ENCODE data around the gene GRB7. TPM values are rescaled to one million over a fixed set of nuclear protein-coding genes. Genes with fewer than 3 reads are reported as not detected.

GRB7 gene
- total and polyA plus RNA-seq, 2 donors (not counting 3 experiments of a cell fraction or from before 2014, with no cell fraction given) = 0.04 TPM; not detected in 1

DNA sequence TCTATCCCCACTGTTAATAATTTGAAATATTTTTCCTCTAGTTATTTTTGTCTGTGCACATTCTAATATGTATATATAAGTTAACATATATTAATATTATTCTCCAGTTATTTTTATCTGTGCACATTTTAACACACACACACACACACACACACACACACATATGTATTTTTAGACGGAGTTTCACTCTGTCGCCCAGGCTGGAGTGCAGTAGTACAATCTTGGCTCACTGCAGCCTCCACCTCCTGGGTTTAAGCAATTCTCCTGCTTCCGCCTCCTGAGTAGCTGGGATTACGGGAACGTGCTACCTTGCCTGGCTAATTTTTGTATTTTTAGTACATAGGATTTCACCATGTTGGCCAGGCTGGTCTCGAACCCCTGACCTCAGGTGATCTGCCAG is 20.1 kb upstream of the GRB7 start:
- Histone ChIP-seq H3K9me3 (replicated peaks; ENCODE audit: control insufficient read depth, insufficient read depth, low read length) (no peaks in the 10 kb centered on the region), H3K9me1 (replicated peaks; ENCODE audit: control insufficient read depth, extremely low read depth, insufficient read depth, low read length) (no peaks in the 10 kb centered on the region), H3K4me2 (ENCODE audit: insufficient read depth, low read length) (no peak overlapping the region), H3K79me2 (ENCODE audit: control insufficient read depth, insufficient read depth, low read length) (no peaks in the 10 kb centered on the region), H3K4me3 (replicated peaks in 1 of 3; ENCODE audit: insufficient read depth in 1 of 3, low read depth in 1 of 3, low read length in 3 of 3) (no peak overlapping the region), H3K4me1 (ENCODE audit: control insufficient read depth, extremely low read depth, insufficient read depth, low read length) (peaks cover 10% of the 10 kb centered on the region), H2AFZ (ENCODE audit: low read depth, low read length) (no peak overlapping the region), H3K36me3 (ENCODE audit: control insufficient read depth in 2 of 2, extremely low read depth in 1 of 2, insufficient read depth in 2 of 2, low read length in 2 of 2) (peaks cover 0 to 3% of the 10 kb centered on the region in 2 experiments), H3K27me3 (ENCODE audit: control insufficient read depth in 2 of 2, insufficient read depth in 2 of 2, low read length in 2 of 2) (no peaks in the 10 kb centered on the region), H3K9ac (replicated peaks; ENCODE audit: extremely low read depth, insufficient read depth, low read length) (no peak overlapping the region), H3K27ac (ENCODE audit: insufficient read depth, low read depth, low read length) (no peak overlapping the region), H4K20me1 (replicated peaks; ENCODE audit: control insufficient read depth, extremely low read depth, insufficient read depth, low read length) (no peaks in the 10 kb centered on the region)
- TF ChIP-seq JUN (IDR thresholded peaks at IDR 0.05; ENCODE audit: borderline replicate concordance, insufficient read depth, insufficient read length, low read depth) = no peak
- TF ChIP-seq POLR2A (IDR thresholded peaks at IDR 0.05; ENCODE audit: low read depth, low read length) = no peak
- no peak for TF ChIP-seq EZH2 (IDR thresholded peaks at IDR 0.05; ENCODE audit: borderline replicate concordance, low read depth, low read length, severe bottlenecking)
- TF ChIP-seq, protein P1, sequence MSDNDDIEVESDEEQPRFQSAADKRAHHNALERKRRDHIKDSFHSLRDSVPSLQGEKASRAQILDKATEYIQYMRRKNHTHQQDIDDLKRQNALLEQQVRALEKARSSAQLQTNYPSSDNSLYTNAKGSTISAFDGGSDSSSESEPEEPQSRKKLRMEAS (IDR thresholded peaks at IDR 0.05; ENCODE audit: insufficient read depth, insufficient read length) = no peak
- no peak for TF ChIP-seq FOS (IDR thresholded peaks at IDR 0.05; ENCODE audit: borderline replicate concordance, insufficient read depth, low read length)
- no peak for TF ChIP-seq POLR2AphosphoS5 (IDR thresholded peaks at IDR 0.05; ENCODE audit: insufficient read depth, low read depth, low read length)
- TF ChIP-seq, protein P2, sequence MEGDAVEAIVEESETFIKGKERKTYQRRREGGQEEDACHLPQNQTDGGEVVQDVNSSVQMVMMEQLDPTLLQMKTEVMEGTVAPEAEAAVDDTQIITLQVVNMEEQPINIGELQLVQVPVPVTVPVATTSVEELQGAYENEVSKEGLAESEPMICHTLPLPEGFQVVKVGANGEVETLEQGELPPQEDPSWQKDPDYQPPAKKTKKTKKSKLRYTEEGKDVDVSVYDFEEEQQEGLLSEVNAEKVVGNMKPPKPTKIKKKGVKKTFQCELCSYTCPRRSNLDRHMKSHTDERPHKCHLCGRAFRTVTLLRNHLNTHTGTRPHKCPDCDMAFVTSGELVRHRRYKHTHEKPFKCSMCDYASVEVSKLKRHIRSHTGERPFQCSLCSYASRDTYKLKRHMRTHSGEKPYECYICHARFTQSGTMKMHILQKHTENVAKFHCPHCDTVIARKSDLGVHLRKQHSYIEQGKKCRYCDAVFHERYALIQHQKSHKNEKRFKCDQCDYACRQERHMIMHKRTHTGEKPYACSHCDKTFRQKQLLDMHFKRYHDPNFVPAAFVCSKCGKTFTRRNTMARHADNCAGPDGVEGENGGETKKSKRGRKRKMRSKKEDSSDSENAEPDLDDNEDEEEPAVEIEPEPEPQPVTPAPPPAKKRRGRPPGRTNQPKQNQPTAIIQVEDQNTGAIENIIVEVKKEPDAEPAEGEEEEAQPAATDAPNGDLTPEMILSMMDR (IDR thresholded peaks at IDR 0.05; ENCODE audit: extremely low read depth in 1 of 2, insufficient read depth in 1 of 2, low read depth in 1 of 2, low read length in 2 of 2) = no peak
- TF ChIP-seq MYC (IDR thresholded peaks at IDR 0.05; ENCODE audit: low read depth, low read length) = no peak
- no peak for TF ChIP-seq GATA2 (IDR thresholded peaks at IDR 0.05; ENCODE audit: insufficient read depth, insufficient read length, low read depth, low read length)
- no peak for FAIRE-seq
- dilution Hi-C loops (cut with MboI; ENCODE audit: extremely low pct_ligation_motif_present, low sequenced_read_pairs) (no loop called here), intact Hi-C loops (cut with micrococcal nuclease) (no loop called here)
- no peak for DNase-seq (ENCODE audit: low read depth, low spot score)
- ChIA-PET CTCF (interaction anchor here (1.5 kb wide), 1 partner anchor 49 kb away, joined by 3 read pairs; the partner anchor contains the start of gene PNMT), POLR2A (no interaction called here)
- no TSS peak for BruUV-seq (replicated peaks)

Data from endothelial cell of umbilical vein (primary cell).